ENCODE results near the gene PSMD9.
"Not testable (repeated sequence)": the region's sequence is repeated elsewhere in the genome, so short reads cannot be mapped to it uniquely, and the experiment has no call there.

PSMD9 gene

DNA sequence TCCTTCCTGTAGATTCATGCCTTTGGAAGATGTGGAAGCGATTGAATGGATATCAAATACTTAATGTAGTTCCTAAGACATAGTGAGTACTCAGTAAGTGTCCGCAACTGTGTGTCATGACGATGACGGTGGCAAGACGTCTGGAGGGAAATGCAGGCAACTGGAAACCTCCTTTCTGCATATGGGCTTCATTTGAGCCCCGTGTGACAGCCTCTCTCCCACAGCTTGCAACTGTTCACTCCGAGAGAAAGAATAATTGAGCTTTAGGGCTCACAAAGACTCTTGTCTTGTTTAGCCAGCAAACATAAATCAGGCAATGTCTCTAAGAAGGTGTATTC is 36.7 kb downstream of the PSMD9 start:
- peak overlapping the region in 1 of 2 donors; percentile 45 for H3K27ac ChIP-seq
- DNase-seq (ENCODE audit: low spot score), result no peak

DNA sequence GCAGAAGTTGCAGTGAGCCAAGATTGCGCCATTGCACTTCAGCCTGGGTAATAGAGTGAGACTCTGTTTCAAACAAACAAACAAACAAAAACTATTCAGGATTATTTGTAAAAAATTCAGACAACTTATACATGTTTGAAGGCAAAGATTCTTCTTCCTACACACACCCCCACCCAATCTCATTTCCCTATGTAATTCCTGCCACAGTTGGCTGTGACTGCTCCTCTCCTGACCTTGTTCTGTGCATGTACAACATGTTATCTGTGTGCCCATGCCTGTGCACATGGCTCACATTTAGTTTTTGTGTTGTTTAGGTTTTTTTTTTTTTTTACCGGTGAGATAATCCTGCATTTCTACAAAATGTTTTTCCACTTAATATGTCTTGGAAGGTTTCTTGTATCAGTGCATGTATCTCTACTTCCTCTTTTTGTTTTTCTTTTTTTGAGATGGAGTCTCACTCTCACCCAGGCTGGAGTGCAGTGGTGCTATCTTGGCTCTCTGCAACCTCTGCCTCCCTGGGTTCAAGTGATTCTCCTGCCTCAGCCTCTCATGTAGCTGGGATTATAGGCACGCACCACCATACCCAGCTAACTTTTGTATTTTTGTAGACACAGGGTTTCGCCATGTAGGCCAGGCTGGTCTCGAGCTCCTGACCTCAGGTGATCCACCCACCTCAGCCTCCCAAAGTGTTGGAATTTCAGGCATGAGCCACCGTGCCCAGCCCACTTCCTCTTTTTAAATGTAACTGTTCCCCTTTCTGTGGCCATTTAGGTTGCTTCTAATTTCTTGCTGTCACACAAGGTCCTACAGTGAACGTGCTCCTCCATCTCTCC is 38.5 kb downstream of the PSMD9 start:
- Histone ChIP-seq H3K4me3 (no peak overlapping the region), H3K27ac (no peak overlapping the region)
- TF ChIP-seq, protein P1, sequence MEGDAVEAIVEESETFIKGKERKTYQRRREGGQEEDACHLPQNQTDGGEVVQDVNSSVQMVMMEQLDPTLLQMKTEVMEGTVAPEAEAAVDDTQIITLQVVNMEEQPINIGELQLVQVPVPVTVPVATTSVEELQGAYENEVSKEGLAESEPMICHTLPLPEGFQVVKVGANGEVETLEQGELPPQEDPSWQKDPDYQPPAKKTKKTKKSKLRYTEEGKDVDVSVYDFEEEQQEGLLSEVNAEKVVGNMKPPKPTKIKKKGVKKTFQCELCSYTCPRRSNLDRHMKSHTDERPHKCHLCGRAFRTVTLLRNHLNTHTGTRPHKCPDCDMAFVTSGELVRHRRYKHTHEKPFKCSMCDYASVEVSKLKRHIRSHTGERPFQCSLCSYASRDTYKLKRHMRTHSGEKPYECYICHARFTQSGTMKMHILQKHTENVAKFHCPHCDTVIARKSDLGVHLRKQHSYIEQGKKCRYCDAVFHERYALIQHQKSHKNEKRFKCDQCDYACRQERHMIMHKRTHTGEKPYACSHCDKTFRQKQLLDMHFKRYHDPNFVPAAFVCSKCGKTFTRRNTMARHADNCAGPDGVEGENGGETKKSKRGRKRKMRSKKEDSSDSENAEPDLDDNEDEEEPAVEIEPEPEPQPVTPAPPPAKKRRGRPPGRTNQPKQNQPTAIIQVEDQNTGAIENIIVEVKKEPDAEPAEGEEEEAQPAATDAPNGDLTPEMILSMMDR (IDR thresholded peaks at IDR 0.05), result no peak

More for the DNA sequence above, 36.7 kb downstream of the PSMD9 start:
- H3K4me3 ChIP-seq, result no peak overlapping the region
- TF ChIP-seq, protein P1 (IDR thresholded peaks at IDR 0.05), result no peak

DNA sequence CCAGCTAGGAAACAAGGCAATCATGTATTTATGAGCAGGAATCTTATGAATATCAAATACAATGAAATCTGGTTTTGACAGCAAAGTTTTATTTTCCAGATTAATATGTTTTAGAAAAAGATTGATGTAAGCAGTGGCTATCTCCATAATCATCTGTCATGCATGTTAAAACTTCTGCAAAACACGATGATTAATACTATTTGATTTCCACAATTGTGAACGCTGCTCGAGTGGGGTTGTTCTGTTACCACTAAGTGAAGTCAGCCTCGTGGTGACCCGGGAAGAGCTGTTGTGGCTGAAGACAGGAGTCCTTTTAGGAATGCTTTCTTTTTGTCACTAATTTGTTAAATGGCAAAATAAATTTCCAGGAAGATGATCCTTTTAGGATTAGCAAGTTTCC is 39.2 kb downstream of the PSMD9 start:
- H3K27ac ChIP-seq, result no peak overlapping the region
- TF ChIP-seq, protein P1 (IDR thresholded peaks at IDR 0.05), result no peak
- no peak for DNase-seq (ENCODE audit: low spot score)
- no peak overlapping the region for H3K4me3 ChIP-seq

More for the DNA sequence above, 38.5 kb downstream of the PSMD9 start:
- DNase-seq (ENCODE audit: low spot score), result no peak

DNA sequence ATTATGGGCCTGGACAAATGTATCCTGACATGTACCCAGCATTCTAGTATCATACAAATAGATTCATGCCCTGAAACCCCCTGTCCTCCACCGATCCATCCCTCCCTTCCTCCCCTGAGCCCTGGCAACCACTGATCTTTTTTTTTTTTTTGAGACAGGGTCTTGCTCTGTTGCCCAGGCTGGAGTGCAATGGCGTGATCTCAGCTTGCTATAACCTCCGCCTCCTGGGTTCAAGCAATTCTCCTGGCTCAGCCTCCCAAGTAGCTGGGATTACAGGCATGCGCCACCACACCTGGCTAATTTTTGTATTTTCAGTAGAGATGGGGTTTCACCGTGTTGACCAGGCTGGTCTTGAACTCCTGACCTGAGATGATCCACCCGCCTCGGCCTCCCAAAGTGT is 41.0 kb downstream of the PSMD9 start:
- DNase-seq (ENCODE audit: low spot score); H3K4me3 ChIP-seq: not testable (repeated sequence)

DNA sequence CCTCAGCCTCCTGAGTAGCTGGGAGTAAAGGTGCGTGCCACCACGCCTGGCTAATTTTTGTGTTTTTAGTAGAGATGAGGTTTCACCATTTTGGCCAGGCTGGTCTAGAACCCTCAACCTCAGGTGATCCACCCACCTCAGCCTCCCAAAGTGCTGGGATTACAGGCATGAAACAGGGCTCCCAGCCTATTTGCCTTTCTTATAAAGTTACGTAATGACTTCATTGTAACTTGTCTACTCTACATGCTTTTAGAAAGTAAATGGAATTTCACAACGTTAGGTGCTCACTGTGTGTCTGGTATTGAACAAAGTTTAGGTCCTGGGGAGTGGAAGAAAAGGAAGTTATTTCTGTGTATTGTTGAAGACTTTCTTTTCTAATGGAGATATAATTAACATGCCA is 42.3 kb downstream of the PSMD9 start:
- TF ChIP-seq, protein P1 (IDR thresholded peaks at IDR 0.05), result no peak
- Histone ChIP-seq H3K4me3 (no peak overlapping the region), H3K27ac (no peak overlapping the region)
- no peak for DNase-seq (ENCODE audit: low spot score)

More for the DNA sequence above, 41.0 kb downstream of the PSMD9 start:
- not testable (repeated sequence) for H3K27ac ChIP-seq

DNA sequence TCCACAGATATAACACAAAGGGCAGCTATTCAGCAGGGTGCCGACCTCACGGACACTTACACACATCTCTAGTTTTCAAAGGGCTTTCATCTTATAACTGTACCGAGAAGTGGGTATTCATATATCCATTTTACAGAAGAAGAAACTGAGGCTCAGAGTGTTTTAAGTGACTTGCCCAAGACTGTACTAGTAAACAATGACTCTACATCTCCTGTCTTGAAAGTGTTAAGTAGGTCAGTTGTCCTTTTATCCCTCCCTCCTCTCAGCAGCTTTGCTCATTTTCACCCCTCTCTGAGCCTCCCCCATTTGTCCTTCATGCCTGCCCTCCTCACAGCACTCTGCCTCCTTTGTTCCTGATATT is 43.6 kb downstream of the PSMD9 start:
- TF ChIP-seq, protein P1 (IDR thresholded peaks at IDR 0.05), result no peak
- Histone ChIP-seq H3K4me3 (no peak overlapping the region), H3K27ac (no peak overlapping the region)
- DNase-seq (ENCODE audit: low spot score), result no peak

DNA sequence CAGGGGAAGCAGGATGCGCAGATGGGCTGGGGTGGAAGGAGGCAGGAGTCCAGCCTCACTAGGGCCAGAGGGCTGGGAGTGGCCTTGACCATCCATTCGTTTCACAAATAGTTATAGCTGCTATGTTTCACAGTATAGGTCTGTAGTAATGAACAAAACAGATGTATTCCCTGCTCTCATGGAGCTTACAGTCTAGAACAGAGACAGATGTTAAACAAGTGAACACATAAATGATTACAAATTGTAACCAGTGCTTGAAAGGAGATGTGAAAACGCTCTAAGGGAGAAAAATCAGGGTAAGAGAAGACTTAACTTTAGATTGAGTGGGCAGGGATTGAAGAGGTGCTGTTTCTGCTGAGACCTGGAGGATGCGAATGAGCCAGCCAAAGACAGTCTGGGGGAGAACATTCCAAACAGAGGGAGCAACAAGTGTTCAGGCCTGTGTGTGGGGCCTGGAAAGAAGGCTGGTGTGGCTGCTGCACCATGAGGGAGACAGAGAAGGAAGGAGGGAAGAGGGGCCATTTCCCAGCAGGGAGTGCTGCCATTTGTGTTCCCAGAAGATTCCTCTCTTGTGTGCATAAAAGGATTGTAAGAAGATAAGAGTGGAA is 44.4 kb downstream of the PSMD9 start:
- DNase-seq (ENCODE audit: low spot score), result no peak
- no peak overlapping the region for H3K27ac ChIP-seq
- TF ChIP-seq, protein P1 (IDR thresholded peaks at IDR 0.05), result no peak
- H3K4me3 ChIP-seq, result no peak overlapping the region

All from coronary artery (tissue), 2 donors.